B cell (primary cell): ENCODE results near the gene MMP1. TPM values are rescaled to one million over a fixed set of nuclear protein-coding genes. Genes with fewer than 3 reads are reported as not detected.

Experiments used
- ATAC-seq: fragments of 200-7000 bp; cut with Tn5 transposase; one replicate; pipeline ENCODE4 v1.10.0; 2021; ENCODE audit warnings: low read depth, mild to moderate bottlenecking, moderate number of reproducible peaks, moderate library complexity
- CTCF ChIA-PET: fragments of 350-600 bp; sonication (Branson Sonifier 250); formaldehyde crosslinking; loops from one replicate; lab custom pipeline; 2021; ENCODE audit warnings: antibody characterized with exemption, inconsistent platforms; lab: Charles Lee
- POLR2A ChIA-PET: fragments of 350-600 bp; sonication (Branson Sonifier 250); formaldehyde crosslinking; loops from one replicate; lab custom pipeline; 2021; ENCODE audit warnings: antibody characterized with exemption; lab: Charles Lee
- DNase-seq: peaks from one replicate; pipeline ENCODE4 v3.0.0; 2013
- H2AFZ ChIP-seq: 2 replicates; pipeline ENCODE4 v1.6.1; 2012; ENCODE audit warnings: mild to moderate bottlenecking, low read depth, low read length; ENCODE audit not compliant: insufficient read depth, poor library complexity, severe bottlenecking
- H3K27ac ChIP-seq, 2 donors: 1 replicate in 1 of 2; 2 replicates in 1 of 2; pipeline ENCODE4 v1.5.1; 2012 to 2013; ENCODE audit warnings: low read length in 2 of 2, mild to moderate bottlenecking in 2 of 2, moderate library complexity in 1 of 2
- H3K27me3 ChIP-seq, 4 experiments: fragments of 200-600 bp in 1 of 4; sonication (generic) in 1 of 4; replicated peaks in 1 of 4; 1 replicate in 2 of 4; 2 replicates in 2 of 4; pipeline versions ENCODE4 v1.6.1 to v1.7.0; 2013 to 2016; ENCODE audit warnings: low read length in 3 of 4, mild to moderate bottlenecking in 2 of 4, mixed read lengths in 1 of 4, moderate library complexity in 1 of 4; ENCODE audit not compliant: insufficient read depth in 4 of 4, control insufficient read depth in 3 of 4; ENCODE audit errors: control extremely low read depth in 1 of 4
- H3K36me3 ChIP-seq, 2 experiments: replicated peaks in 1 of 2; 1 replicate in 1 of 2; 2 replicates in 1 of 2; pipeline versions ENCODE4 v1.6.1 to v1.7.1; 2013; ENCODE audit warnings: low read length in 1 of 2; ENCODE audit not compliant: insufficient read depth in 2 of 2, control insufficient read depth in 1 of 2; ENCODE audit errors: control extremely low read depth in 1 of 2, extremely low read depth in 1 of 2
- H3K4me1 ChIP-seq, 2 donors: fragments of 200-600 bp in 1 of 2; sonication (generic) in 1 of 2; 1 replicate in 1 of 2; 2 replicates in 1 of 2; pipeline versions ENCODE4 v1.5.1 to v1.6.1; 2013 to 2017; ENCODE audit warnings: low read length in 2 of 2; ENCODE audit not compliant: control insufficient read depth in 2 of 2, insufficient read depth in 2 of 2
- H3K4me2 ChIP-seq: replicated peaks from 2 replicates; pipeline ENCODE3; 2012; ENCODE audit warnings: mild to moderate bottlenecking, low read depth, low read length; ENCODE audit not compliant: poor library complexity, severe bottlenecking
- H3K4me3 ChIP-seq, 5 experiments: fragments of 200-600 bp in 1 of 5; sonication (generic) in 1 of 5; 1 replicate in 3 of 5; 2 replicates in 2 of 5; pipeline versions ENCODE4 v1.5.1 to v1.7.0; 2011 to 2016; ENCODE audit warnings: low read length in 4 of 5, mild to moderate bottlenecking in 4 of 5, low read depth in 2 of 5, control low read depth in 1 of 5, moderate library complexity in 1 of 5; ENCODE audit not compliant: insufficient read depth in 1 of 5; ENCODE audit errors: control extremely low read depth in 1 of 5, extremely low read depth in 1 of 5
- H3K79me2 ChIP-seq: fragments of 200-600 bp; sonication (generic); one replicate; pipeline ENCODE4 v1.6.0; 2016; ENCODE audit warnings: low read length; ENCODE audit not compliant: control insufficient read depth, insufficient read depth
- H3K9ac ChIP-seq: fragments of 200-600 bp; sonication (generic); 2 replicates; pipeline ENCODE4 v1.6.1; 2017; ENCODE audit warnings: mild to moderate bottlenecking, low read length, moderate library complexity
- H3K9me3 ChIP-seq, 3 donors: one replicate each; pipeline versions ENCODE4 v1.6.1 to v1.7.1; 2013; ENCODE audit warnings: low read length in 2 of 3; ENCODE audit not compliant: control insufficient read depth in 2 of 3, insufficient read depth in 1 of 3; ENCODE audit errors: control extremely low read depth in 1 of 3
- H4K20me1 ChIP-seq: 2 replicates; pipeline ENCODE4 v1.6.0; 2012; ENCODE audit warnings: mild to moderate bottlenecking, low read length; ENCODE audit not compliant: insufficient read depth, control insufficient read depth, poor library complexity, severe bottlenecking
- H3K27ac Mint-ChIP-seq: one replicate; pipeline ENCODE4 v1.8.0; 2021; ENCODE audit warnings: mixed read lengths
- H3K27me3 Mint-ChIP-seq: one replicate; pipeline ENCODE4 v1.8.0; 2021; ENCODE audit warnings: mixed read lengths
- H3K4me1 Mint-ChIP-seq: one replicate; pipeline ENCODE4 v1.8.0; 2021; ENCODE audit warnings: mixed read lengths
- H3K4me3 Mint-ChIP-seq: one replicate; pipeline ENCODE4 v1.8.0; 2021; ENCODE audit warnings: mixed read lengths
- H3K9me3 Mint-ChIP-seq: one replicate; pipeline ENCODE4 v1.8.0; 2022; ENCODE audit warnings: mixed read lengths; ENCODE audit not compliant: insufficient read depth
- CTCF ChIP-seq: fragments of 200-600 bp; IDR thresholded peaks from one replicate; pipeline ENCODE4 v1.8.0; 2022; ENCODE audit warnings: antibody characterized with exemption, mild to moderate bottlenecking
- EZH2 ChIP-seq: IDR thresholded peaks from 2 replicates; pipeline ENCODE4 v1.6.1; 2012; ENCODE audit warnings: borderline replicate concordance, low read depth, mild to moderate bottlenecking, moderate library complexity, low read length; ENCODE audit not compliant: insufficient read depth, poor library complexity, severe bottlenecking
- WGBS: methylation state at CpG from one replicate; pipeline ENCODE4 v1.1.5; 2013; ENCODE audit warnings: missing lambda C conversion rate; ENCODE audit not compliant: insufficient coverage; 5-methylcytosine and 5-hydroxymethylcytosine counted together
- intact Hi-C: fragments of 100-400 bp; cut with micrococcal nuclease; formaldehyde crosslinking; loops from one replicate; pipeline ENCODE4 v1.10.0; 2022
- polyA plus RNA-seq: library from polyadenylated mRNA; depleted of rRNA; stranded (reverse); fragments of >200 nt; gene quantifications from 2 replicates; pipeline ENCODE4 v1.2.3, GENCODE V29; 2012
- total RNA-seq, 2 donors: library from RNA; stranded (reverse); fragments of 120-200 nt in 1 of 2; gene quantifications; 1 replicate in 1 of 2; 2 replicates in 1 of 2; pipeline versions ENCODE4 v1.2.3 to v1.2.4, GENCODE V29; 2013 to 2022

The MMP1 gene
- total and polyA plus RNA-seq, 2 donors (not counting 1 experiment from before 2014, with no cell fraction given) = not detected

DNA sequence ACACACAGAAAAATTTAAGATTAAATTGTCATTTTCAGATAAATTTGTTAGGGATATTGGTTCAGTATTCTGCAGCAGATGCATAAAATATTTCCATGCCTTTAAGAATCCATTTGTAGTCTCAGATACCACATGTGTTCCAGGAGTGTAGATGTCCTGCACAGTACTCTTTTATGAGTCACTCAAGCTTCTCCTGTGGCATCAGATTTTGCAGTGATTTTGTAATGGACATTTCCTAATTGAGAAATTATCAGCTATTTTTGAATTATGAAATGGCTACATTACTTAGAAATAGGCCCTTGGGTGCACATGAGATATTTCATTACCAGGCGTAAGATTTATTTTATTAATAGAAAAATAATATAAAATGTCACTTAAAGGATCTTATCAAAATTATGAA is 26.6 kb upstream of the MMP1 start:
- POLR2A ChIA-PET = no interaction called here
- Histone ChIP-seq H3K4me3 (no peak overlapping the region), H3K79me2 (no peaks in the 10 kb centered on the region), H2AFZ (no peak overlapping the region), H3K4me2 (no peak overlapping the region), H3K9ac (no peak overlapping the region), H3K27ac (no peak overlapping the region), H3K36me3 (no peaks in the 10 kb centered on the region), H4K20me1 (no peaks in the 10 kb centered on the region), H3K4me1 (no peaks in the 10 kb centered on the region), H3K9me3 (peaks cover 0 to 4% (median 0%) of the 10 kb centered on the region in 3 donors), H3K27me3 (peaks cover 0 to 6% (median 0%) of the 10 kb centered on the region in 4 experiments)
- WGBS = no CpG with 5 or more reads among the region's 1 CpG
- no peak for DNase-seq
- Mint-ChIP-seq H3K4me1 (no peaks in the 10 kb centered on the region), H3K27ac (no peak overlapping the region), H3K27me3 (peaks cover 15% of the 10 kb centered on the region), H3K4me3 (no peak overlapping the region), H3K9me3 (no peaks in the 10 kb centered on the region)
- intact Hi-C loops = no loop called here
- no peak for ATAC-seq
- CTCF ChIA-PET = no interaction called here
- TF ChIP-seq CTCF (no peak), EZH2 (no peak)

DNA sequence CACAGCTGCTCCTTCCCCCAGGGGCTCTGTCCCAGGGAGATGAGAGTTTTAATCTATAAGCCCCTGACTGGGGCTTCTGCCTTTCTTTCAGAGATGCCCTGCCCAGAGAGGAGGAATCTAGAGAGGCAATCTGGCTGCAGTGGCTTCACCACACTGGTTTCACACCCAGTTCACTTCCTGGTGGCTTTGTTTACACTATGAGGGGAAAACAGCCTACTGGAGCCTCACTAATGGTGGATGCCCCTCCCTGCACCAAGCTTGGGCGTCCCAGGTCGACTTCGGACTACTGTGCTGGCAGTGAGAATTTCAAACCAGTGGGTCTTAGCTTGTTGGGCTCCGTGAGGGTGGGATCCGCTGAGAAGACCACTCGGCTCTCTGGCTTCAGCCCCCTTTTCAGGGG is 21.5 kb upstream of the MMP1 start:
- Histone ChIP-seq H4K20me1 (no peaks in the 10 kb centered on the region), H3K4me2 (no peak overlapping the region), H3K27me3 (no peaks in the 10 kb centered on the region), H3K36me3 (no peaks in the 10 kb centered on the region), H3K27ac (no peak overlapping the region), H2AFZ (no peak overlapping the region), H3K9me3 (peaks cover 0 to 5% (median 0%) of the 10 kb centered on the region in 3 donors), H3K79me2 (no peaks in the 10 kb centered on the region), H3K4me1 (no peaks in the 10 kb centered on the region), H3K9ac (no peak overlapping the region), H3K4me3 (no peak overlapping the region)
- CTCF ChIA-PET = no interaction called here
- Mint-ChIP-seq H3K27me3 (peaks cover 12% of the 10 kb centered on the region), H3K4me1 (no peaks in the 10 kb centered on the region), H3K9me3 (peaks cover 3% of the 10 kb centered on the region), H3K27ac (no peak overlapping the region), H3K4me3 (no peak overlapping the region)
- no peak for TF ChIP-seq CTCF
- no peak for TF ChIP-seq EZH2
- ATAC-seq (no peak), DNase-seq (no peak)
- POLR2A ChIA-PET = no interaction called here
- intact Hi-C loops = no loop called here
- WGBS = 94% methylated on average over 6 of the region's 6 CpGs
